Astrocyte (in vitro differentiated cells and primary cell): Measurements from ENCODE around the gene MAFB. TPM values are rescaled to one million over a fixed set of nuclear protein-coding genes. Genes with fewer than 3 reads are reported as not detected.

Experiments used
- DNase-seq: peaks from one replicate; pipeline ENCODE4 v3.0.0-alpha.2; 2010; ENCODE audit warnings: low read depth
- FAIRE-seq: peaks from 2 replicates; lab custom pipeline; 2011; peaks lifted over from hg19 to GRCh38; lab: Jason Lieb, UNC
- H2AFZ ChIP-seq: 2 replicates; pipeline ENCODE4 v1.6.0; 2012; ENCODE audit warnings: low read depth, low read length, inconsistent platforms
- H3K27ac ChIP-seq: 2 replicates; pipeline ENCODE4 v1.5.1; 2011; ENCODE audit warnings: low read depth, low read length, inconsistent platforms
- H3K27me3 ChIP-seq: 2 replicates; pipeline ENCODE4 v1.6.0; 2011; ENCODE audit warnings: low read length, inconsistent platforms; ENCODE audit not compliant: insufficient read depth
- H3K36me3 ChIP-seq: 2 replicates; pipeline ENCODE4 v1.5.1; 2011; ENCODE audit warnings: low read length, inconsistent platforms; ENCODE audit not compliant: insufficient read depth
- H3K4me1 ChIP-seq: 2 replicates; pipeline ENCODE4 v1.5.1; 2011; ENCODE audit warnings: low read length, inconsistent platforms; ENCODE audit not compliant: insufficient read depth
- H3K4me2 ChIP-seq: 2 replicates; pipeline ENCODE4 v1.6.0; 2012; ENCODE audit warnings: low read length, inconsistent platforms
- H3K4me3 ChIP-seq: 2 replicates; pipeline ENCODE4 v1.5.1; 2011; ENCODE audit warnings: low read depth, mild to moderate bottlenecking, low read length, inconsistent platforms; ENCODE audit not compliant: insufficient read depth
- H3K79me2 ChIP-seq: 2 replicates; pipeline ENCODE4 v1.6.0; 2012; ENCODE audit warnings: mild to moderate bottlenecking, low read length, inconsistent platforms; ENCODE audit not compliant: insufficient read depth
- H3K9ac ChIP-seq: 2 replicates; pipeline ENCODE4 v1.6.0; 2012; ENCODE audit warnings: mild to moderate bottlenecking, low read length, inconsistent platforms
- H3K9me3 ChIP-seq: 2 replicates; pipeline ENCODE4 v1.5.1; 2012; ENCODE audit warnings: low read depth, mild to moderate bottlenecking, low read length, inconsistent platforms; ENCODE audit not compliant: insufficient read depth
- H4K20me1 ChIP-seq: 2 replicates; pipeline ENCODE4 v1.6.0; 2012; ENCODE audit warnings: low read length, inconsistent platforms; ENCODE audit not compliant: insufficient read depth
- H3K27ac Mint-ChIP-seq: one replicate; pipeline ENCODE4 v1.8.0; 2021; ENCODE audit warnings: mild to moderate bottlenecking, mixed read lengths; ENCODE audit not compliant: unreplicated experiment
- H3K27me3 Mint-ChIP-seq: one replicate; pipeline ENCODE4 v1.8.0; 2021; ENCODE audit warnings: low read depth, mixed read lengths; ENCODE audit not compliant: unreplicated experiment
- H3K36me3 Mint-ChIP-seq: one replicate; pipeline ENCODE4 v1.8.0; 2021; ENCODE audit warnings: low read depth, mixed read lengths; ENCODE audit not compliant: unreplicated experiment
- H3K4me1 Mint-ChIP-seq: one replicate; pipeline ENCODE4 v1.8.0; 2021; ENCODE audit warnings: low read depth, mixed read lengths; ENCODE audit not compliant: unreplicated experiment
- H3K4me3 Mint-ChIP-seq: one replicate; pipeline ENCODE4 v1.8.0; 2021; ENCODE audit warnings: mild to moderate bottlenecking, moderate library complexity, mixed read lengths; ENCODE audit not compliant: unreplicated experiment
- H3K9me3 Mint-ChIP-seq: one replicate; pipeline ENCODE4 v1.8.0; 2021; ENCODE audit warnings: mild to moderate bottlenecking, mixed read lengths; ENCODE audit not compliant: unreplicated experiment
- CTCF ChIP-seq: IDR thresholded peaks from 2 replicates; pipeline ENCODE4 v1.5.1; 2011; ENCODE audit warnings: low read depth, mild to moderate bottlenecking, inconsistent platforms, low read length, moderate library complexity; ENCODE audit not compliant: insufficient read depth
- EZH2 ChIP-seq: IDR thresholded peaks from 2 replicates; pipeline ENCODE4 v1.6.1; 2012; ENCODE audit warnings: mild to moderate bottlenecking, low read length, inconsistent platforms; ENCODE audit not compliant: insufficient read depth
- total RNA-seq: library from RNA; stranded (reverse); gene quantifications from 2 replicates; pipeline ENCODE4 v1.2.1, GENCODE V29; 2021

The MAFB gene
- total RNA-seq, 1 donor from 2014 or later = 2.9 TPM

GRCh38 chr20:40678286-40678875 lies 10.7 kb downstream of the MAFB start:
- no peaks in the 10 kb centered on the region for H3K79me2 ChIP-seq
- no peaks in the 10 kb centered on the region for H3K4me1 ChIP-seq
- peaks cover 2% of the 10 kb centered on the region for H3K36me3 Mint-ChIP-seq
- no peak overlapping the region for H2AFZ ChIP-seq
- DNase-seq (no peak), FAIRE-seq (no peak)
- no peaks in the 10 kb centered on the region for H3K9me3 Mint-ChIP-seq
- peaks cover 2% of the 10 kb centered on the region for H3K4me1 Mint-ChIP-seq
- H3K4me3 Mint-ChIP-seq = no peak overlapping the region
- H3K9ac ChIP-seq = no peak overlapping the region
- no peaks in the 10 kb centered on the region for H3K9me3 ChIP-seq
- H3K27me3 ChIP-seq = peaks cover 66% of the 10 kb centered on the region
- H3K27me3 Mint-ChIP-seq = peaks cover 92% of the 10 kb centered on the region
- H3K4me2 ChIP-seq = no peak overlapping the region
- no peaks in the 10 kb centered on the region for H4K20me1 ChIP-seq
- TF ChIP-seq EZH2 (no peak), CTCF (no peak)
- H3K27ac Mint-ChIP-seq = no peak overlapping the region
- H3K27ac ChIP-seq = no peak overlapping the region
- no peaks in the 10 kb centered on the region for H3K36me3 ChIP-seq
- H3K4me3 ChIP-seq = no peak overlapping the region

GRCh38 chr20:40677343-40677924 lies 11.6 kb downstream of the MAFB start:
- no peaks in the 10 kb centered on the region for H3K9me3 Mint-ChIP-seq
- no peak overlapping the region for H3K4me3 Mint-ChIP-seq
- Histone ChIP-seq H3K27ac (no peak overlapping the region), H3K27me3 (peaks cover 59% of the 10 kb centered on the region), H2AFZ (no peak overlapping the region), H3K4me3 (no peak overlapping the region), H4K20me1 (no peaks in the 10 kb centered on the region), H3K9ac (no peak overlapping the region), H3K79me2 (no peaks in the 10 kb centered on the region), H3K36me3 (no peaks in the 10 kb centered on the region), H3K9me3 (no peaks in the 10 kb centered on the region), H3K4me2 (no peak overlapping the region), H3K4me1 (no peaks in the 10 kb centered on the region)
- TF ChIP-seq CTCF (no peak), EZH2 (no peak)
- no peak overlapping the region for H3K27ac Mint-ChIP-seq
- FAIRE-seq (no peak), DNase-seq (no peak)
- peaks cover 94% of the 10 kb centered on the region for H3K27me3 Mint-ChIP-seq
- H3K4me1 Mint-ChIP-seq = no peaks in the 10 kb centered on the region
- no peaks in the 10 kb centered on the region for H3K36me3 Mint-ChIP-seq
